PC-3 (cell line): Measurements from ENCODE around the gene PTPN20.

Source experiments
- EZH2 ChIP-seq: fragments of 300-600 bp; sonication (generic); IDR thresholded peaks from one replicate; pipeline ENCODE4 v1.6.1; 2017; ENCODE audit warnings: antibody characterized with exemption, mild to moderate bottlenecking, low read length; ENCODE audit not compliant: unreplicated experiment
- EZH2phosphoT487 ChIP-seq: fragments of 300-600 bp; sonication (generic); IDR thresholded peaks from 2 replicates; pipeline ENCODE4 v1.6.1; 2018; ENCODE audit warnings: mild to moderate bottlenecking, antibody characterized with exemption, low read length, borderline replicate concordance
- TF ChIP-seq, protein P1 (sequence below): fragments of 300-600 bp; sonication (generic); conservative IDR thresholded peaks from 2 replicates; pipeline ENCODE4 v1.5.1; 2017; ENCODE audit warnings: antibody characterized with exemption, low read depth, mild to moderate bottlenecking, low read length

GRCh38 chr10:47024046-47024322 lies 112.8 kb downstream of the PTPN20 start:
- TF ChIP-seq EZH2, result no peak
- TF ChIP-seq, protein P1, sequence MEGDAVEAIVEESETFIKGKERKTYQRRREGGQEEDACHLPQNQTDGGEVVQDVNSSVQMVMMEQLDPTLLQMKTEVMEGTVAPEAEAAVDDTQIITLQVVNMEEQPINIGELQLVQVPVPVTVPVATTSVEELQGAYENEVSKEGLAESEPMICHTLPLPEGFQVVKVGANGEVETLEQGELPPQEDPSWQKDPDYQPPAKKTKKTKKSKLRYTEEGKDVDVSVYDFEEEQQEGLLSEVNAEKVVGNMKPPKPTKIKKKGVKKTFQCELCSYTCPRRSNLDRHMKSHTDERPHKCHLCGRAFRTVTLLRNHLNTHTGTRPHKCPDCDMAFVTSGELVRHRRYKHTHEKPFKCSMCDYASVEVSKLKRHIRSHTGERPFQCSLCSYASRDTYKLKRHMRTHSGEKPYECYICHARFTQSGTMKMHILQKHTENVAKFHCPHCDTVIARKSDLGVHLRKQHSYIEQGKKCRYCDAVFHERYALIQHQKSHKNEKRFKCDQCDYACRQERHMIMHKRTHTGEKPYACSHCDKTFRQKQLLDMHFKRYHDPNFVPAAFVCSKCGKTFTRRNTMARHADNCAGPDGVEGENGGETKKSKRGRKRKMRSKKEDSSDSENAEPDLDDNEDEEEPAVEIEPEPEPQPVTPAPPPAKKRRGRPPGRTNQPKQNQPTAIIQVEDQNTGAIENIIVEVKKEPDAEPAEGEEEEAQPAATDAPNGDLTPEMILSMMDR, result no peak
- TF ChIP-seq EZH2phosphoT487, result no peak
